K562 (cell line): ENCODE data around the gene TMEM132E. TPM values are rescaled to one million over a fixed set of nuclear protein-coding genes. Genes with fewer than 3 reads are reported as not detected.

ENCODE experiments used
- ATAC-seq: fragments of 200-7000 bp; cut with Tn5 transposase; 3 replicates; pipeline ENCODE4 v1.9.1; 2020; ENCODE audit warnings: moderate library complexity
- BruUV-seq: library from RNA; stranded (reverse); fragments of 400-500 nt; replicated peaks from 2 replicates; lab custom pipeline; 2021; lab: Mats Ljungman, UMichigan
- CTCF ChIA-PET: fragments of 300-600 bp; formaldehyde crosslinking; extraction: SDS; loops from one replicate; lab custom pipeline; 2021; ENCODE audit warnings: low intra/inter-chr PET ratio; lab: Yijun Ruan, JAX
- POLR2A ChIA-PET: fragments of 300-600, 350-650 bp; sonication (Branson Sonifier 250); formaldehyde crosslinking; extraction: SDS; loops from one replicate; lab custom pipeline; 2021; ENCODE audit warnings: antibody characterized with exemption, inconsistent platforms; lab: Yijun Ruan, JAX
- DNase-seq, 4 experiments: peaks; one replicate each; pipeline versions ENCODE4 v3.0.0 to v3.0.0-alpha.2; 2011 to 2018; ENCODE audit warnings: low spot score in 3 of 4, mixed read lengths in 3 of 4; ENCODE audit errors: extremely low read depth in 1 of 4
- FAIRE-seq: peaks from 2 replicates; lab custom pipeline; 2011; peaks lifted over from hg19 to GRCh38; lab: Jason Lieb, UNC
- H2AFZ ChIP-seq: 2 replicates; pipeline ENCODE4 v1.6.0; 2011; ENCODE audit warnings: low read depth, low read length, control low read depth, inconsistent platforms
- H3K27ac ChIP-seq: fragments of 200-600 bp; 3 replicates; pipeline ENCODE4 v1.8.0; 2011; ENCODE audit warnings: low read depth, mild to moderate bottlenecking, control low read depth, inconsistent platforms, low read length, moderate library complexity, mixed read lengths; ENCODE audit errors: extremely low read depth
- H3K27me3 ChIP-seq, 2 experiments: fragments of 300-600 bp in 1 of 2; 2 replicates in 1 of 2; 3 replicates in 1 of 2; pipeline versions ENCODE4 v1.6.0 to v1.8.0; 2011; ENCODE audit warnings: inconsistent platforms in 2 of 2, low read length in 2 of 2, mild to moderate bottlenecking in 1 of 2, mixed read lengths in 1 of 2, moderate library complexity in 1 of 2; ENCODE audit not compliant: control insufficient read depth in 2 of 2, insufficient read depth in 2 of 2
- H3K36me3 ChIP-seq: fragments of 300-600 bp; 3 replicates; pipeline ENCODE4 v1.8.0; 2011; ENCODE audit warnings: mild to moderate bottlenecking, low read length, inconsistent platforms; ENCODE audit not compliant: control insufficient read depth, insufficient read depth
- H3K4me1 ChIP-seq, 2 experiments: fragments of 200-600 bp in 1 of 2; replicated peaks in 1 of 2; 2 replicates in 1 of 2; 3 replicates in 1 of 2; pipeline versions ENCODE4 v1.5.1 to v1.8.0; 2011; ENCODE audit warnings: inconsistent platforms in 2 of 2, low read length in 2 of 2, mild to moderate bottlenecking in 1 of 2, mixed read lengths in 1 of 2, moderate library complexity in 1 of 2; ENCODE audit not compliant: control insufficient read depth in 2 of 2, insufficient read depth in 2 of 2
- H3K4me2 ChIP-seq: 2 replicates; pipeline ENCODE4 v1.6.1; 2011; ENCODE audit warnings: low read length, control low read depth, inconsistent platforms, mixed read lengths; ENCODE audit not compliant: insufficient read depth
- H3K4me3 ChIP-seq: fragments of 200-600 bp; sonication (generic), shearing (Covaris generic); 2 replicates; pipeline ENCODE4 v1.5.1; 2016; ENCODE audit warnings: control low read depth, inconsistent platforms
- H3K79me2 ChIP-seq: fragments of 200-600 bp; 3 replicates; pipeline ENCODE4 v1.8.0; 2011; ENCODE audit warnings: low read length, inconsistent platforms; ENCODE audit not compliant: control insufficient read depth, insufficient read depth
- H3K9ac ChIP-seq, 2 experiments: 2 replicates each; pipeline versions ENCODE4 v1.6.0 to v1.6.1; 2011; ENCODE audit warnings: low read depth in 2 of 2, low read length in 2 of 2, control low read depth in 1 of 2, inconsistent platforms in 1 of 2, mild to moderate bottlenecking in 1 of 2, mixed read lengths in 1 of 2; ENCODE audit not compliant: insufficient read depth in 1 of 2
- H3K9me1 ChIP-seq: one replicate; pipeline ENCODE4 v1.6.0; 2011; ENCODE audit warnings: inconsistent platforms, mild to moderate bottlenecking, low read length, moderate library complexity; ENCODE audit not compliant: control insufficient read depth, insufficient read depth
- H3K9me3 ChIP-seq: replicated peaks from 2 replicates; pipeline ENCODE4 v1.5.1; 2011; ENCODE audit warnings: low read depth, low read length, inconsistent platforms; ENCODE audit not compliant: control insufficient read depth, insufficient read depth
- H4K20me1 ChIP-seq: replicated peaks from 2 replicates; pipeline ENCODE4 v1.6.1; 2011; ENCODE audit warnings: low read length, inconsistent platforms, mixed read lengths; ENCODE audit not compliant: control insufficient read depth, insufficient read depth
- HMGN3 ChIP-seq: IDR thresholded peaks from 2 replicates; pipeline ENCODE4 v1.6.1; 2011; ENCODE audit warnings: borderline replicate concordance, low read depth, mild to moderate bottlenecking, mixed read lengths, low read length; ENCODE audit not compliant: insufficient read length; ENCODE audit errors: extremely low read depth
- MEIS2 ChIP-seq: fragments of 450-650 bp; IDR thresholded peaks from 2 replicates; pipeline ENCODE4 v1.6.1; 2014; ENCODE audit warnings: mild to moderate bottlenecking; ENCODE audit not compliant: partially characterized antibody
- MTA2 ChIP-seq: fragments of 450-650 bp; IDR thresholded peaks from 2 replicates; pipeline ENCODE4 v1.6.1; 2016; ENCODE audit warnings: low read depth
- SRSF9 ChIP-seq: fragments of 200-400 bp; formaldehyde crosslinking; IDR thresholded peaks from 2 replicates; pipeline ENCODE4 v1.6.1; 2017; ENCODE audit warnings: low read depth, low read length, borderline replicate concordance
- TAF7 ChIP-seq: fragments of 450-650 bp; IDR thresholded peaks from 2 replicates; pipeline ENCODE4 v1.6.1; 2016; ENCODE audit warnings: missing genetic modification characterization, missing compliant biosample characterization
- WGBS: fragments of 100-300 bp; shearing (Covaris generic); methylation state at CpG from one replicate; pipeline ENCODE4 v1.1.6; 2016; ENCODE audit warnings: low coverage, mixed read lengths; ENCODE audit not compliant: insufficient coverage; ENCODE audit errors: missing lambda C conversion rate; 5-methylcytosine and 5-hydroxymethylcytosine counted together
- in situ Hi-C: fragments of 300-500 bp; cut with MboI; formaldehyde crosslinking; loops from 4 replicates; pipeline ENCODE4 v1.15.0; 2018; ENCODE audit warnings: inconsistent platforms, mixed read lengths
- intact Hi-C: fragments of 100-400 bp; cut with micrococcal nuclease; formaldehyde crosslinking; loops from 2 replicates; pipeline ENCODE4 v1.14.2; 2022
- polyA plus RNA-seq, 8 experiments: library from polyadenylated mRNA; depleted of rRNA in 4 of 8; stranded (reverse) in 5 of 8; unstranded in 3 of 8; fragments of >200 nt; fragmentation: Nextera tagmentation in 2 of 8; fragmentation: Illumina TruSeq in 1 of 8; extraction: Ambion mirVana in 2 of 8; extraction: Trizol in 1 of 8; gene quantifications; 2 replicates each; pipeline versions ENCODE4 v1.2.1 to v1.2.3, GENCODE V29; 2011 to 2014; ENCODE audit warnings: inconsistent platforms in 1 of 8, missing spikeins in 1 of 8
- total RNA-seq, 7 experiments: library from RNA; depleted of rRNA in 6 of 7; stranded (reverse); fragments of >200 nt in 6 of 7; fragmentation: Illumina TruSeq in 2 of 7; extraction: Trizol in 2 of 7; gene quantifications; 2 replicates each; pipeline versions ENCODE4 v1.2.1 to v1.2.3, GENCODE V29; 2011 to 2021; ENCODE audit warnings: low replicate concordance in 1 of 7
- TF ChIP-seq, protein P1 (sequence below): fragments of 250-450 bp; sonication (Bioruptor Pico); IDR thresholded peaks from 2 replicates; pipeline ENCODE4 v1.5.0; 2022; ENCODE audit warnings: mild to moderate bottlenecking

Gene TMEM132E
- total and polyA plus RNA-seq, 9 of the 15 experiments (the other 6 are each of a cell fraction or from before 2014, with no cell fraction given) = not detected

DNA sequence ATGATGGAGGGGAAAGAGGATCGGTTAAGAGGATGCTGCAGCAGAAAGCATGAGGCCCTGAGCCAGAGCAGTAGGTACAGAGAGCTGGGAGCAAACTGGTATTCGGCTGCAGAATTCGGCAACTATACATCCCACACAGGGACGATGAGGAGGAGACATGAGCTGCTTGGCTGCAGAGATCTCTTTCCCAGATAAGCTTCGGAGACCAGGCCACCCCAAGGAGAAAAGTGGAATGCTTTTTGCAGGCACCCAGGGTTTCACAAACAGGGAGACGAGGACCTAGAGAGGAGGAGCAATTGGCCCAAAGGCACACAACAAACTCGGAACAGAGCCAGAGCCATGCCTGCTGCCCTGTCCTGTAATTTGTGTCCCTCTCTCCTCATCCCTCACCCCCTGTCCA, 62.0 kb downstream of the TMEM132E start:
- H3K27ac ChIP-seq = no peak overlapping the region
- H3K36me3 ChIP-seq = no peaks in the 10 kb centered on the region
- H3K4me2 ChIP-seq = no peak overlapping the region
- in situ Hi-C loops = no loop called here
- intact Hi-C loops = no loop called here
- H3K4me3 ChIP-seq = no peak overlapping the region
- TF ChIP-seq HMGN3 = no peak
- no peak for TF ChIP-seq SRSF9
- TF ChIP-seq, protein P1, sequence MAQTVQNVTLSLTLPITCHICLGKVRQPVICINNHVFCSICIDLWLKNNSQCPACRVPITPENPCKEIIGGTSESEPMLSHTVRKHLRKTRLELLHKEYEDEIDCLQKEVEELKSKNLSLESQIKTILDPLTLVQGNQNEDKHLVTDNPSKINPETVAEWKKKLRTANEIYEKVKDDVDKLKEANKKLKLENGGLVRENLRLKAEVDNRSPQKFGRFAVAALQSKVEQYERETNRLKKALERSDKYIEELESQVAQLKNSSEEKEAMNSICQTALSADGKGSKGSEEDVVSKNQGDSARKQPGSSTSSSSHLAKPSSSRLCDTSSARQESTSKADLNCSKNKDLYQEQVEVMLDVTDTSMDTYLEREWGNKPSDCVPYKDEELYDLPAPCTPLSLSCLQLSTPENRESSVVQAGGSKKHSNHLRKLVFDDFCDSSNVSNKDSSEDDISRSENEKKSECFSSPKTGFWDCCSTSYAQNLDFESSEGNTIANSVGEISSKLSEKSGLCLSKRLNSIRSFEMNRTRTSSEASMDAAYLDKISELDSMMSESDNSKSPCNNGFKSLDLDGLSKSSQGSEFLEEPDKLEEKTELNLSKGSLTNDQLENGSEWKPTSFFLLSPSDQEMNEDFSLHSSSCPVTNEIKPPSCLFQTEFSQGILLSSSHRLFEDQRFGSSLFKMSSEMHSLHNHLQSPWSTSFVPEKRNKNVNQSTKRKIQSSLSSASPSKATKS (CRISPR knock-in tag) = no peak
- TF ChIP-seq MTA2 = no peak
- no peak for TF ChIP-seq MEIS2
- no peak for TF ChIP-seq TAF7
- ChIA-PET POLR2A (no interaction called here), CTCF (no interaction called here)
- peaks cover 16% of the 10 kb centered on the region; the same call in 1 of the 2 replicates for H4K20me1 ChIP-seq
- no peaks in the 10 kb centered on the region for H3K79me2 ChIP-seq
- H3K4me1 ChIP-seq = peaks cover 3 to 13% of the 10 kb centered on the region in 2 experiments; a peak in 2 of 5 replicates
- no TSS peak for BruUV-seq
- no peak for FAIRE-seq
- no peaks in the 10 kb centered on the region for H3K9me3 ChIP-seq
- DNase-seq = no peak
- H3K27me3 ChIP-seq = peaks cover 4 to 56% of the 10 kb centered on the region in 2 experiments; a peak in 4 of 5 replicates
- H3K9me1 ChIP-seq = no peaks in the 10 kb centered on the region
- ATAC-seq = no peak
- H3K9ac ChIP-seq = no peak overlapping the region
- WGBS = 1% methylated on average over 7 of the region's 7 CpGs
- H2AFZ ChIP-seq = no peak overlapping the region
